Astrocyte (in vitro differentiated cells and primary cell): ENCODE measurements around the gene IGDCC3. TPM values are rescaled to one million over a fixed set of nuclear protein-coding genes. Genes with fewer than 3 reads are reported as not detected.

ENCODE experiments used
- DNase-seq: peaks from one replicate; pipeline ENCODE4 v3.0.0-alpha.2; 2010; ENCODE audit warnings: low read depth
- FAIRE-seq: peaks from 2 replicates; lab custom pipeline; 2011; peaks lifted over from hg19 to GRCh38; lab: Jason Lieb, UNC
- H2AFZ ChIP-seq: 2 replicates; pipeline ENCODE4 v1.6.0; 2012; ENCODE audit warnings: low read depth, low read length, inconsistent platforms
- H3K27ac ChIP-seq: 2 replicates; pipeline ENCODE4 v1.5.1; 2011; ENCODE audit warnings: low read depth, low read length, inconsistent platforms
- H3K27me3 ChIP-seq: 2 replicates; pipeline ENCODE4 v1.6.0; 2011; ENCODE audit warnings: low read length, inconsistent platforms; ENCODE audit not compliant: insufficient read depth
- H3K36me3 ChIP-seq: 2 replicates; pipeline ENCODE4 v1.5.1; 2011; ENCODE audit warnings: low read length, inconsistent platforms; ENCODE audit not compliant: insufficient read depth
- H3K4me1 ChIP-seq: 2 replicates; pipeline ENCODE4 v1.5.1; 2011; ENCODE audit warnings: low read length, inconsistent platforms; ENCODE audit not compliant: insufficient read depth
- H3K4me2 ChIP-seq: 2 replicates; pipeline ENCODE4 v1.6.0; 2012; ENCODE audit warnings: low read length, inconsistent platforms
- H3K4me3 ChIP-seq: 2 replicates; pipeline ENCODE4 v1.5.1; 2011; ENCODE audit warnings: low read depth, mild to moderate bottlenecking, low read length, inconsistent platforms; ENCODE audit not compliant: insufficient read depth
- H3K79me2 ChIP-seq: 2 replicates; pipeline ENCODE4 v1.6.0; 2012; ENCODE audit warnings: mild to moderate bottlenecking, low read length, inconsistent platforms; ENCODE audit not compliant: insufficient read depth
- H3K9ac ChIP-seq: 2 replicates; pipeline ENCODE4 v1.6.0; 2012; ENCODE audit warnings: mild to moderate bottlenecking, low read length, inconsistent platforms
- H3K9me3 ChIP-seq: 2 replicates; pipeline ENCODE4 v1.5.1; 2012; ENCODE audit warnings: low read depth, mild to moderate bottlenecking, low read length, inconsistent platforms; ENCODE audit not compliant: insufficient read depth
- H4K20me1 ChIP-seq: 2 replicates; pipeline ENCODE4 v1.6.0; 2012; ENCODE audit warnings: low read length, inconsistent platforms; ENCODE audit not compliant: insufficient read depth
- H3K27ac Mint-ChIP-seq: one replicate; pipeline ENCODE4 v1.8.0; 2021; ENCODE audit warnings: mild to moderate bottlenecking, mixed read lengths; ENCODE audit not compliant: unreplicated experiment
- H3K27me3 Mint-ChIP-seq: one replicate; pipeline ENCODE4 v1.8.0; 2021; ENCODE audit warnings: low read depth, mixed read lengths; ENCODE audit not compliant: unreplicated experiment
- H3K36me3 Mint-ChIP-seq: one replicate; pipeline ENCODE4 v1.8.0; 2021; ENCODE audit warnings: low read depth, mixed read lengths; ENCODE audit not compliant: unreplicated experiment
- H3K4me1 Mint-ChIP-seq: one replicate; pipeline ENCODE4 v1.8.0; 2021; ENCODE audit warnings: low read depth, mixed read lengths; ENCODE audit not compliant: unreplicated experiment
- H3K4me3 Mint-ChIP-seq: one replicate; pipeline ENCODE4 v1.8.0; 2021; ENCODE audit warnings: mild to moderate bottlenecking, moderate library complexity, mixed read lengths; ENCODE audit not compliant: unreplicated experiment
- H3K9me3 Mint-ChIP-seq: one replicate; pipeline ENCODE4 v1.8.0; 2021; ENCODE audit warnings: mild to moderate bottlenecking, mixed read lengths; ENCODE audit not compliant: unreplicated experiment
- EZH2 ChIP-seq: IDR thresholded peaks from 2 replicates; pipeline ENCODE4 v1.6.1; 2012; ENCODE audit warnings: mild to moderate bottlenecking, low read length, inconsistent platforms; ENCODE audit not compliant: insufficient read depth
- total RNA-seq: library from RNA; stranded (reverse); gene quantifications from 2 replicates; pipeline ENCODE4 v1.2.1, GENCODE V29; 2021
- TF ChIP-seq, protein P1 (sequence below): IDR thresholded peaks from 2 replicates; pipeline ENCODE4 v1.5.1; 2011; ENCODE audit warnings: low read depth, mild to moderate bottlenecking, inconsistent platforms, low read length, moderate library complexity; ENCODE audit not compliant: insufficient read depth

IGDCC3 gene
- total RNA-seq, 1 donor from 2014 or later: 11.0 TPM

DNA sequence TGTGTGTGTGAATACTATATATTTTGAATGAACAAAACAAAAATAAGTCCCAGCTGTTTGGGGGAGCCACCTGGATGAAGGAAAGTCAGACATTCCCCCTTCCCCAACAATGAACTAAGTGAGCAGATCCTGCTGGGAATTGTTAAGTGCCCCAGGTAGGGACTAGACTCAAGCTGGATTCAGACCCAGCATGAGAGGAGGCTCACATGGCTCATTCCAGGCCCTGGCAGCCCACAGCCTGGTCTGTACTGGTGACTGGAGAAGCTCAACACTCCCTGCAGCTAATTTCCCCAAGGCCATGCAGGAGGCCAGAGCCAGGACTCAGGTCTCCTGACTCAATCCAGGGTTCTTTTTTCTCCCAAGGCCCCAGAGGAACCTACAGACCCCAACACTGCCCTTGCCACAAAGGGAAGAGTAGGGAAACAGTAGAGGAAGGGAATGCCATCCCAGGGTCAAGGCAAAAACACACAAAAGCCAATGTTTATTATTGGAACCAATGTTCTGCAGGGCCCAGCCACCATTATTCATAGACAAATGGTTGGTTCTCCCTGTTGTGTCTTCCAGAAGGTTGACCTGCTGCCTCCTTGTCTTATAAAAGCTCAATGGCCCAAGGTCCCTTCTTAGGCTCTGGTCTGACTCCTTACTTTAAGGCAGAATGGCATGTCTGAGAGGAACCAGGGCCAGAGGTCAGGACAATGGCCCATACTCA, 35.4 kb upstream of the IGDCC3 start:
- Histone ChIP-seq H3K79me2 (no peaks in the 10 kb centered on the region), H3K27me3 (no peaks in the 10 kb centered on the region), H3K4me3 (no peak overlapping the region), H3K4me2 (no peak overlapping the region), H4K20me1 (peaks cover 3% of the 10 kb centered on the region), H3K9ac (no peak overlapping the region), H3K9me3 (no peaks in the 10 kb centered on the region), H2AFZ (no peak overlapping the region), H3K4me1 (peaks cover 73% of the 10 kb centered on the region), H3K36me3 (no peaks in the 10 kb centered on the region), H3K27ac (no peak overlapping the region)
- Mint-ChIP-seq H3K36me3 (peaks cover 6% of the 10 kb centered on the region), H3K4me1 (peaks cover 67% of the 10 kb centered on the region), H3K27me3 (no peaks in the 10 kb centered on the region), H3K27ac (no peak overlapping the region), H3K9me3 (no peaks in the 10 kb centered on the region), H3K4me3 (no peak overlapping the region)
- no peak for TF ChIP-seq EZH2
- TF ChIP-seq, protein P1, sequence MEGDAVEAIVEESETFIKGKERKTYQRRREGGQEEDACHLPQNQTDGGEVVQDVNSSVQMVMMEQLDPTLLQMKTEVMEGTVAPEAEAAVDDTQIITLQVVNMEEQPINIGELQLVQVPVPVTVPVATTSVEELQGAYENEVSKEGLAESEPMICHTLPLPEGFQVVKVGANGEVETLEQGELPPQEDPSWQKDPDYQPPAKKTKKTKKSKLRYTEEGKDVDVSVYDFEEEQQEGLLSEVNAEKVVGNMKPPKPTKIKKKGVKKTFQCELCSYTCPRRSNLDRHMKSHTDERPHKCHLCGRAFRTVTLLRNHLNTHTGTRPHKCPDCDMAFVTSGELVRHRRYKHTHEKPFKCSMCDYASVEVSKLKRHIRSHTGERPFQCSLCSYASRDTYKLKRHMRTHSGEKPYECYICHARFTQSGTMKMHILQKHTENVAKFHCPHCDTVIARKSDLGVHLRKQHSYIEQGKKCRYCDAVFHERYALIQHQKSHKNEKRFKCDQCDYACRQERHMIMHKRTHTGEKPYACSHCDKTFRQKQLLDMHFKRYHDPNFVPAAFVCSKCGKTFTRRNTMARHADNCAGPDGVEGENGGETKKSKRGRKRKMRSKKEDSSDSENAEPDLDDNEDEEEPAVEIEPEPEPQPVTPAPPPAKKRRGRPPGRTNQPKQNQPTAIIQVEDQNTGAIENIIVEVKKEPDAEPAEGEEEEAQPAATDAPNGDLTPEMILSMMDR: no peak
- FAIRE-seq: no peak
- DNase-seq: no peak

GRCh38 chr15:65412556-65412955, 34.8 kb upstream of the IGDCC3 start:
- no peak for DNase-seq
- Histone ChIP-seq H3K4me3 (no peak overlapping the region), H3K27me3 (no peaks in the 10 kb centered on the region), H3K4me1 (peaks cover 76% of the 10 kb centered on the region), H3K4me2 (no peak overlapping the region), H2AFZ (no peak overlapping the region), H3K9me3 (no peaks in the 10 kb centered on the region), H4K20me1 (peaks cover 3% of the 10 kb centered on the region), H3K27ac (no peak overlapping the region), H3K79me2 (no peaks in the 10 kb centered on the region), H3K9ac (no peak overlapping the region), H3K36me3 (no peaks in the 10 kb centered on the region)
- no peaks in the 10 kb centered on the region for H3K9me3 Mint-ChIP-seq
- TF ChIP-seq, protein P1: no peak
- TF ChIP-seq EZH2: no peak
- peaks cover 6% of the 10 kb centered on the region for H3K36me3 Mint-ChIP-seq
- no peak for FAIRE-seq
- H3K27me3 Mint-ChIP-seq: no peaks in the 10 kb centered on the region
- no peak overlapping the region for H3K27ac Mint-ChIP-seq
- H3K4me3 Mint-ChIP-seq: no peak overlapping the region
- H3K4me1 Mint-ChIP-seq: peaks cover 67% of the 10 kb centered on the region

DNA sequence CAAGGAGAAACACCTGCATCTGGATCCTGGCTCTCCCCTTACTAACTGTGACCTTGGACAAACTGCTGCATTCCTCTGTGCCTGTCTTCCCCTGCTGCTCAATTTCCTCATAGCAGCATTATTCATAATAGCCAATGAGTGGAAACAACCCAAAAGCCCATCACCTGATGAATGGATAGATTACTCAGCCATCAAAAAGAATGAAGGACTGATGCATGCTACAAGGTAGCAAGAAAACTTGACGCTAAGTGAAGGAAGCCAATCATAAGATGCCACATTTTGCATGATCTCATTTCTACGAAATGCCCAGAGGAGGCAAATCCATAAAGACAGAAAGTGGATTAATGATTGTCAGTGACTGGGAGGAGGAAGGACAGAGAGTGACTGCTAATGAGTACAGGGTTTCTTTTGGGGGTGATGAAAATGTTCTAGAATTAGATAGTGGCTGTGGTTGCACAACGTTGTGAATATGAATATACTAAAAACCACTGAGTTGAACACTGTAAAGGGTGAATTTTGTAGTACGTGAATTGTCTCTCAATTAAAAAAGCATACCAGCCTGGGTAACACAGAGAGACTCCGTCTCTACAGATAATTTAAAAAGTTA, 33.8 kb upstream of the IGDCC3 start:
- peak overlapping the region; percentile 7 for H3K27ac Mint-ChIP-seq
- no peak overlapping the region for H3K9ac ChIP-seq

More for the DNA sequence above, 33.8 kb upstream of the IGDCC3 start:
- Histone ChIP-seq H3K4me3 (no peak overlapping the region), H3K4me2 (peak overlapping the region; percentile 37), H3K27me3 (no peaks in the 10 kb centered on the region), H3K27ac (no peak overlapping the region), H3K4me1 (peaks cover 68% of the 10 kb centered on the region), H3K36me3 (no peaks in the 10 kb centered on the region), H4K20me1 (peaks cover 3% of the 10 kb centered on the region), H3K9me3 (no peaks in the 10 kb centered on the region), H2AFZ (no peak overlapping the region), H3K79me2 (no peaks in the 10 kb centered on the region)
- no peaks in the 10 kb centered on the region for H3K9me3 Mint-ChIP-seq
- TF ChIP-seq, protein P1: no peak
- no peak for TF ChIP-seq EZH2
- DNase-seq (peak; percentile 45), FAIRE-seq (peak; percentile 5)
- peaks cover 57% of the 10 kb centered on the region for H3K4me1 Mint-ChIP-seq
- no peaks in the 10 kb centered on the region for H3K27me3 Mint-ChIP-seq
- peaks cover 6% of the 10 kb centered on the region for H3K36me3 Mint-ChIP-seq
- no peak overlapping the region for H3K4me3 Mint-ChIP-seq
